Measurements from ENCODE around the gene NME8.

- TF ChIP-seq CTCF (IDR thresholded peaks at IDR 0.05): no peak
- no peak for TF ChIP-seq POLR2A (IDR thresholded peaks at IDR 0.05)
These were observed 72.7 kb downstream of the NME8 start for GRCh38 chr7:37920849-37921805.

All from esophagus squamous epithelium (tissue), 4 donors.